SK-N-MC (cell line): ENCODE results near the gene RDH16.
"Not testable (repeated sequence)": the region's sequence is repeated elsewhere in the genome, so short reads cannot be mapped to it uniquely, and the experiment has no call there.

Experiments used
- EZH2 ChIP-seq: fragments of 200-600 bp; sonication (generic); IDR thresholded peaks from one replicate; pipeline ENCODE4 v1.6.1; 2017; ENCODE audit warnings: antibody characterized with exemption
- POLR2AphosphoS5 ChIP-seq: IDR thresholded peaks from 2 replicates; pipeline ENCODE4 v1.6.1; 2012; ENCODE audit warnings: mild to moderate bottlenecking, low read depth, low read length, borderline replicate concordance

- TF ChIP-seq POLR2AphosphoS5, EZH2: not testable (repeated sequence)
These were observed 39.3 kb downstream of the RDH16 start for GRCh38 chr12:56918139-56918538.
